ENCODE results near the gene PIEZO1.

GRCh38 chr16:88782454-88783390 is 2.3 kb downstream of the PIEZO1 start:
- TF ChIP-seq CTCF (IDR thresholded peaks at IDR 0.05) (no peak), ZFX (IDR thresholded peaks at IDR 0.05; ENCODE audit: borderline replicate concordance) (no peak)

Data from 22Rv1 (cell line).